Measurements from ENCODE around the gene SRSF12. TPM values are rescaled to one million over a fixed set of nuclear protein-coding genes. Genes with fewer than 3 reads are reported as not detected.

Gene SRSF12
- total and polyA plus RNA-seq, 9 of the 15 experiments (the other 6 are each of a cell fraction or from before 2014, with no cell fraction given), result not detected

GRCh38 chr6:89081129-89081422 is 36.8 kb downstream of the SRSF12 start (continued):
- TF ChIP-seq PHF20 (IDR thresholded peaks at IDR 0.05; ENCODE audit: partially characterized antibody) (no peak), RBM17 (IDR thresholded peaks at IDR 0.05; ENCODE audit: borderline replicate concordance, low read depth, low read length) (no peak), POLR2B (IDR thresholded peaks at IDR 0.05; ENCODE audit: low read depth, partially characterized antibody) (no peak), ZBTB43 (CRISPR knock-in tag; IDR thresholded peaks at IDR 0.05) (no peak), ZNF134 (CRISPR knock-in tag; conservative IDR thresholded peaks at IDR 0.05) (no peak), CHD1 (IDR thresholded peaks at IDR 0.05; ENCODE audit: low read length) (peak; percentile 60), RB1 (IDR thresholded peaks at IDR 0.05; ENCODE audit: low read depth) (peak; percentile 38; the same call in 1 of the 2 replicates)

GRCh38 chr6:89080281-89081128 is 37.4 kb downstream of the SRSF12 start, which contains the start of gene PNRC1:
TSS of gene PNRC1 (plus strand) at chr6:89080751. CDS start at chr6:89080895, 144 bp downstream.
- H4K20me1 ChIP-seq (replicated peaks; ENCODE audit: control insufficient read depth, insufficient read depth, low read length), result no peaks in the 10 kb centered on the region
- H3K27me3 ChIP-seq (ENCODE audit: control insufficient read depth in 2 of 2, insufficient read depth in 2 of 2, low read length in 2 of 2), result no peaks in the 10 kb centered on the region
- H3K79me2 ChIP-seq (ENCODE audit: control insufficient read depth, insufficient read depth, low read length), result peaks cover 21% of the 10 kb centered on the region
- peak within 1 kb of the TSS; percentile 88 for H3K27ac ChIP-seq (ENCODE audit: extremely low read depth, low read depth, low read length)
- WGBS (ENCODE audit: insufficient coverage, low coverage, missing lambda C conversion rate), result 2% methylated on average over 57 of the region's 63 CpGs
- H3K4me1 ChIP-seq (replicated peaks in 1 of 2; ENCODE audit: control insufficient read depth in 2 of 2, insufficient read depth in 2 of 2, low read length in 2 of 2), result peaks cover 15 to 16% of the 10 kb centered on the region in 2 experiments; a peak in 4 of 5 replicates
- H3K9me3 ChIP-seq (replicated peaks; ENCODE audit: control insufficient read depth, insufficient read depth, low read depth, low read length), result no peaks in the 10 kb centered on the region
- ATAC-seq (peak; percentile 90), DNase-seq (ENCODE audit: extremely low read depth in 1 of 4, low spot score in 3 of 4) (peak; percentile 93 to 98 (median 95)), FAIRE-seq (peak; percentile 97)
- peak within 1 kb of the TSS; percentile 90 to 96 for H3K9ac ChIP-seq (ENCODE audit: insufficient read depth in 1 of 2, low read depth in 2 of 2, low read length in 2 of 2)
- peaks cover 15% of the 10 kb centered on the region; the same call in 2 of the 3 replicates for H3K36me3 ChIP-seq (ENCODE audit: control insufficient read depth, insufficient read depth, low read length)
- in situ Hi-C loops (cut with MboI) (no loop called here), intact Hi-C loops (cut with micrococcal nuclease) (loop anchor here (5.0 kb wide), 1 partner anchor 78 kb away; no protein-coding TSS in a partner anchor)
- H2AFZ ChIP-seq (ENCODE audit: low read depth, low read length), result peak within 1 kb of the TSS; percentile 88
- H3K4me2 ChIP-seq (ENCODE audit: insufficient read depth, low read length), result peak within 1 kb of the TSS; percentile 92
- CTCF ChIA-PET (ENCODE audit: low intra/inter-chr PET ratio), result no interaction called here
- no peaks in the 10 kb centered on the region for H3K9me1 ChIP-seq (ENCODE audit: control insufficient read depth, insufficient read depth, low read length)
- POLR2A ChIA-PET, result interaction anchor here (0.6 to 1.4 kb wide), 12 partner anchors 9 to 221 kb away, joined by 3 to 6 read pairs (median 4); no protein-coding TSS in a partner anchor
- BruUV-seq (replicated peaks), result TSS peak; percentile 26
- H3K4me3 ChIP-seq, result peak within 1 kb of the TSS; percentile 86
- TF ChIP-seq BRD4 (IDR thresholded peaks at IDR 0.05) (peak; percentile 57; the same call in 1 of the 2 replicates), BRD9 (IDR thresholded peaks at IDR 0.05; ENCODE audit: low read depth, partially characterized antibody) (no peak), SP1 (CRISPR knock-in tag; IDR thresholded peaks at IDR 0.05) (peak; percentile 97), FOXP1 (CRISPR knock-in tag; IDR thresholded peaks at IDR 0.05) (no peak), CEBPB (tag; IDR thresholded peaks at IDR 0.05) (no peak), TAF1 (IDR thresholded peaks at IDR 0.05; ENCODE audit: control insufficient read depth, extremely low read depth, insufficient read depth, low read length, severe bottlenecking) (peak; percentile 87), CAMTA2 (CRISPR knock-in tag; conservative IDR thresholded peaks at IDR 0.05) (no peak), ELK1 (CRISPR knock-in tag; IDR thresholded peaks at IDR 0.05) (no peak), ATF2 (CRISPR knock-in tag; IDR thresholded peaks at IDR 0.05) (no peak), ZNF24 (IDR thresholded peaks at IDR 0.05) (no peak)

Data from K562 (cell line).